IPS-NIHi7 (cell line): ENCODE data around the gene NAPB.

Experiments
- DNase-seq: peaks from one replicate; pipeline ENCODE4 v3.0.0; 2012; ENCODE audit warnings: mixed read lengths; ENCODE audit errors: extremely low spot score

The NAPB gene

DNA sequence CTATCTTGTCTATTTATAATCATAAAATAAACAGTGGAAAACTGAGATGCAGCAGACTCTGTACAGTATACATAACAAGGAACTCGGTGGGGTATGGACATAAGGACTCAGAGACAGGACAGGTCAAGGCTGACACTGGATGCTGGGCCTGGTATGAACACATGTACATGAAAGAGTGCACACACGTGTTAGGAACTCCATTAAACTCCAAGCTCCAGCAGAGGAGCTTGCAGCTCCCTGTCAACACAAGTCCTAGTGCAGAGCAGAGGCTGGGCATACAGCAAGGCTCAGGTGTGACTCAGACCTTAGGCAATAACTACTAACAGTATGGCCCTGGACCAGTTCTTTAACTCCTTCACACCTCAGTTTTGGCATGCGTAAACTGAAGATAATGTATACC is 17.1 kb downstream of the NAPB start:
- no peak for DNase-seq

DNA sequence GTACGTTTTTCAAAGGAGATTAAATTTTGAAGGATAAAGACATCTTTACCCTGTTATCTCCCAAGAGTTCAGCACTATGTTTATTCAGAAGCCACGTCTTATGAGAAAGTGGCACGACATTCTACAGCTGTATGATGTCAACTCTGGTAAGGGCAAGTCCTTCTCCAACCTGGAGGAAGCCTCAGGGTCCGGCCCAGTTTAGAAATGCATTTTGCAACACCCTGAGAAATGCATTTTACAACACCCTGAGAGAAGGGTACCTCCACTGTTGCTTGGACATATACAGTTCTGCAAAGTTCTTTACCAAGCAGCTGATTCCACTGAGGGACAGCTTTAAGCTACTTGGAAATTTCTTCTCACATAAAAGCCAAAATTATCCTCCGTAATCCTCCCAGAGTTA is 17.5 kb downstream of the NAPB start:
- no peak for DNase-seq

DNA sequence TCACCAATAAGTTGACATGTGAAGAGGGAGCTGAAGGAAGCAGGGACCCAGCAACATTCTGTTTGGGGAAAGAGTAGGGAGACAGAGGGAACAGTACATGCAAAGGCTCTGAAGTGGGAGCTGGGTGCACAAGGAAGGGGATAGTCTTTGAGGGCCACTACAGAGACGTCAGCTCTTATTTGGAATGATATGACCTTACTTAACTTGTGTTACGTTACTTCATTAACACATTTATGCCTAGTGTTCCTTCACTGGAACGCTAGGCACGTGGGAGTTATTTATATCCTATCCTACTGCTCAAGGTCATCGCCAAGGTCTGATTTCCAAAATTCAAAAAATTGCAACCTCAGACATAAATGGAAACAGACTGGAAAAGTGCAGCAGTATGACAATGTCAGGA is 20.2 kb downstream of the NAPB start:
- DNase-seq = no peak

DNA sequence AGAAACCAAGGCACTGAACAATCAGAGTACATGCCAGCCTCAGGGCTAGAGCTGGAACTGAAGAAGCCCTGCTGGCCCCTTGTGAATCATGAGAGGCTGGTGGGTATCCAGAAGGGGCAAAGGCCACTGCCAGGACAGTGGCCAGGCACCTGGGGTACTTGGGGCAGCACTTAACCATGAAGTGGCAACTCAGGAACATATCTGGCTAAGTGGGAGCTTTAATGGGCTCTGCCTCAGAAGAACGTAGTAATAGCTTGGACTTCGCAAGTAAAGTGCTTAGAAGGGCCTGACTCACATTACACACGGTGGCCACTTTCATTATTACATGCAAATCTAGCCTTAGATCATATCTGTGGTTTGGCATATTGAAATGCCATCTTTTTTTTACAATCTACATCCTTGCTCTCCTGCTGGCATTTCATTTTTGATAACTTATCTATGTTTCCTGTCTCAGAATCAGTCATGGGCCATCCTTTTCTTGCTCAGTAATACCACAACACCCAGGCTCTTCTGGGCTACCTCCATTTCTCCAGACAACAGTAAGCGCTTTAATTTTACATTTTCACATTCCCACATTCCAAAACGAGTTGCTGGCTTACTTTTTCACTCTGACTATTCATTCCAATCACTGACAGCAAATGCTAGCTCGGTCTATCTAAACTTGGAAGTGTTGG is 21.6 kb downstream of the NAPB start:
- DNase-seq = no peak

DNA sequence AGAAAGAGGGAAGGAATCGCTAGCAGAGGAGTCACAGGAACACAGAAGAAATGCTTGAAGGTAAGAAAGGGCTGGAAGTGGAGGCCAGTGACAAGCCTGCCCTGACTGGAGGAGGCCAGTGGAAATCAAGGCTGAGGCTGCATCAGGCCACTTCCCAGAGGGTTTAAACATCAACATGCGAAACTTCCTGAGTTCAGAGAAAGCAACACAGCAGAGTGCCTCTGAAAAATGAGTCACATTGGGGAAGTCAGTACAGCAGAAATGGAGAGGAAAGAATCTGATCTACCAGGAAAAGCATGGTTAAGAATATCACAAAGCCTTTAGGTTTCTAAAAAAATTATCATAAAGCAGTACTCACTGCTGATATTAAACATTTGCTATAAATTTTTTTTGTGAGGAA is 23.3 kb downstream of the NAPB start:
- no peak for DNase-seq

DNA sequence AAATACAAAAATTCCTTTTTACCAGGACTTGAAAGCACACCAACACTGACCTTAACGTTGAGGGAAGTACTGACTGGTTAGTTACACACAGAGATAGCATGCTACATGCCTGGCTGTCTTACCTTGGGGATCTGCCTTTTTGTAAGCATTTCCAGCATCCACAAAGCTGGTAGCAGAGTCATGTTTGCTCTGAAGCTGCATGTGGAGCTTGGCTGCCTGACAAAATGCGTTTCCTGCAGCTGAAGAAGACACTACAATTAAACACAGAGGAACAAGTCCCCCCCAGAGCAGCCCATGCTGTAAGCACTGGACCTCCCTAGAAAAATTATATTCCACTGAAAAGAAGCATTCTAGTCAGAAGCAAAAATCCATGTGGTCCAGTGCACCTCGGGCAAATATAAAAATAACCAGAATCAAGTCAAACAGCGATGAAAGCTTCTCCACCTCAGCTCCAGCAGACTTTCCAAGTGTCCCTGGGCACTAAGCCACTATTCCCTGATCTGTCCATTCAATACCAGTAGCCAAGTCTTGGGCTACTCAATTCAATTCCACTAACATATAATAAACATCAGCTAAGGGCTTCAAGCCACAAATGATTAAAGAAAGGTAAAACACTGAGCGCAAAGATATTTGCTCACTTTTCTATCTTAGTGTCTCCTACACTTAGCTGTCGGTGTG is 24.2 kb downstream of the NAPB start:
- DNase-seq = no peak

DNA sequence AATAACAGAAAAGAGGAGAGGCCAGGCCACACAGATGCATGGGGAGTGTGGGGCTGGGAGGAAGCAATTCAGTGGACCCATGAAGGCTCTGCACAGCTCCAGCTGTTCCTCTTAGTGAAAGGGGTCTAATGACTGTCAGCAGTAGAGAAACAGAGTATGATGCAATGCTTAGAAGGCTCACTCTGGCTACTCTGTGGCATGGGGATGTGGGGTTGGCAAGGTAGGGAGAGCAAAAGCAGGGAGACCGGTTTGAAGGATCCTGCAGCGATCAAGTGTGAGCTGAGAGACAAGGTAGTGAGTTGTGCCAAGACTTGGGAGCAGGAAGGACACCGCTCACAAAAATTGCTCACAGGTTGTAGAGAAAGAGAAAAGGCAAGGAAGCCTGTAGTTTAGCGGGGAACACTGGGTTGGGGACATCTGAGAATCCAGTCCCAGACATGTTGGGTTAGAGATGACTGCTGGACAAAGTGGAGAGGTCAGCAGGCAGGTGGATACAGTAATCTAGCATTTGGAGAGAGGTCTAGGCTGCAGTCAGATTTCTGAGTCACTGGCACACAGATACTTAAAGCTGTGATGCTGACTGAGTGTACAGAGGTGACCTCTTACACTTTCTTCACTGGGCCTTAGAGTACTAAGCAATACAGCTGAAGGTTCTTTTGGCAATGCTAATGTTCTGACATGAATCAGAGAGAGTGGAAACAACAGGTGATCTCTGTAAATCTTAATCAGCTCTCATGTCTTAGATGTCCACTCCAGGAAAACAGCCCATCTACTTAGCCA is 27.1 kb downstream of the NAPB start:
- no peak for DNase-seq

DNA sequence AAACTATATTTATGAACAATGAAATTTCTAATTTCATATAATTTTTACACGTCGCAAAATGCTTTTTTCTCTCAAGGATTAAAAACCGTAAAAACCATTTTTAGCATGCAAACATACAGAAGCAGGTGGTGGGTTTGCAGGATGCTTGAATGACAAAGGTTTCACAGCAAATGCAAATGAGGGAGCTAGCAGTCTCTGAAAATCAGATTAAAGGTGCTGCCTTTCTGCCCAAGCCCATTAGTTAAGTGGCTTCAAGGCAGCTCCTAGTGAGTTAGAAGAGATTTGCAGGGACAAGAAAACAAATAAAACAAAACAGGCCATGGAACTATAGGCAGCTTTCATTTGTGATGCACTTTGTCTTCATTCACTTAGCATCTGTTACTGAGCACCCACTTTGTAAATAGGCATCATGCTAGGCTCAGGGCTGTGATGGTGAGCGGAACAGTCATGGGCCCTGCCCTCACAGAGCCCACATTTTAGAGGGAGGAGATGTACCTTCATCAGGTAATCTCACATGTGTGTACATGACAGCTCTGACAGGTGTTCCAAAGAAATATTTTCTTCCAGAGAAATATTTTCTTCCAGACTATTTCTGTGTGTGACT is 29.5 kb downstream of the NAPB start:
- DNase-seq = peak; percentile 31

DNA sequence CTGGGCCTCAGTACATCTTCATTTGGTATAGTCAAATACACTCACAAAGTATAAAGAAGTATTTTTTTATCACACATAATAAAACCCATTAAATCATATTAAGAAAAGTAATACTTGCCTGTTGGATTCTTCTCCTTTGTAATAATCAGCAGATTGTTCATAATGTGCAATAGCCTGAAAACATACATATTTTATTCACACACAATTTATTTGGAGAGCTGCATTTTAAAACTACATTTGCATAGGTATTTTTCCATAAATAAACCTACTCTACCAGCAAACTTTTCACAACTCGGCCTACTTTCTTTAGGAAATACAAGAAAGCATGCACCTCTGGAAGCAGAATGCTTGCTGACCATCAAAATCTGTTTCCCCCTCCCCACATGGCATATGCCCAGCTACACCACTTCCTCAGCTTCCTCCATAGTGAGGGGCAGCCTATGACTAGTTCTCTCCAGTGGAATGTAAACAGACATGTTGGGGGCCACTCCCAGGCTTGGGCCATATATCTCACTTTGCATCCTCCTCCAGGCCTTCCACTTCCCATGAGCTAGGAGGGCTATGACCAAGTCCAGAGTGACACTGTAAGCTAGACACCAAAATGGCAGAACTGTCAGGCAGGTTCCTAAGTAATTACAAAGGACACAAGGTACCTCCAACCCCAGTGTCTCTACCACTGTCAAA is 31.1 kb downstream of the NAPB start:
- no peak for DNase-seq

DNA sequence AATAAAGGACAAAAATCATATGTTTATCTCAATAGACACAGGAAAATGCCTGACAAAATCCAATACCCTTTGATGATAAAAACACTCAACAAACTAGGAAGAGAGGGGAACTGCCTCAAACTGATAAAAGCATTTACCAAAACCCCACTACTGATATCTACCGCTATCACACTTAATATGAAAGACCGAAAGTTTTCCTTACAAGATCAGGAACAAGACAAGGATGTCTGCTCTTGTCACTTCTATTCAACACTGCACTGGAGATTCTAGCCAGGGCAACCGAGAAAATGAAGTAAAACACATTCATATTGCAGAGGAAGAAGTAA is 34.2 kb downstream of the NAPB start:
- no peak for DNase-seq

DNA sequence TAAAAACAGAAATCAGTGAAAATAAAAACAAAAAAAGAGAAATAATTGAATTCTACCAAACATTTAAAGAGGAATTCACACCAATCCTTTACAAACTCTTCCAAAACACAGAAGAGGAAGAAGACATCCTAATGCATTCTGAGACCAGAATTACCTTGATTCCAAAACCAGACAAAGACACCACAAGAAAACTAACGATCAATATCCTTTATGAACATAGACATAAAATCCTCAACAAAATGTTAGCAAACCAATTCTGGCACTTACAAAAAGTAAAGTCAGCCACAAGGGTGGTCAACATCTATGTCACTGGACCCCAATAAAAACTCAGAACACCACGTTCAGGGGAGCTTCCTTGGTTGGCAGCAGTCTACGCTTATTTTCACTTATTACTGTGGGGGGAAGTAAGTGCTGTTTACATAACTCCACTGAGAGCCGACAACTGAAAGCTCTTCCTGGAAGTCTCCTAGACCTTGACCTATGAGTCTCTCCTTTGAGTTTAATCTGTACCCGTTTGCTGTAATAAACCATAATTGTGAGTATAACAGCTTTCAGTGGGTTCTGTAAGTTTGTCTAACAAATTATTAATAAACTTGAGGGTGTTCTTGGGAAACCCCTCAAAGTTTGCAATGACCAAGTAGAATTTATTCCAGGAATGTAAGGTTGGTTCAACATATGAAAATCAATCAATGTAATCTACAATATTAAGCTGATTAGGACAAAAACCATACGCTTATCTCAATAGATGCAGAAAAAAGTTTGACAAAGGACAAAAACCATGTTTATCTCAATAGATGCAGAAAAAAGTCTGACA is 34.8 kb downstream of the NAPB start:
- no peak for DNase-seq

DNA sequence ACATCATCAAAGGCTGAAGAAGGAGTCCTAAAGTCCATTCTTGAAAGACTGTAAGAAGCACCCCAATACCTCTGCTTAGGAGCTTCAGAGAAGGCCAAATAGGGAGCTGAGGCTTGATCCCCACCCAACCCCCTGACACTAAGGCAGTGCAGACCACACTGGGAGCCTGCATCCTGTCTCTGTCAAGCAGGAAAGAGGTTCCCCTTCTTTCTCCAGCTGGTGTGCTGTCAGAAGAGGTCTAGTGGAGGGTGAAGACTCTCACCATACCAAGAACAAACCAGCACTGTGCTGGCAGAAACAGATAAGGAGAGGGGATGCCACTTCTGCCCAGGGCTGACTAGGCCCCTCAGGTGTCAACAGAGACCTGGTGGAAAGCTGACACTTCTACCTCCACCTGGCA is 39.4 kb downstream of the NAPB start:
- DNase-seq = no peak

DNA sequence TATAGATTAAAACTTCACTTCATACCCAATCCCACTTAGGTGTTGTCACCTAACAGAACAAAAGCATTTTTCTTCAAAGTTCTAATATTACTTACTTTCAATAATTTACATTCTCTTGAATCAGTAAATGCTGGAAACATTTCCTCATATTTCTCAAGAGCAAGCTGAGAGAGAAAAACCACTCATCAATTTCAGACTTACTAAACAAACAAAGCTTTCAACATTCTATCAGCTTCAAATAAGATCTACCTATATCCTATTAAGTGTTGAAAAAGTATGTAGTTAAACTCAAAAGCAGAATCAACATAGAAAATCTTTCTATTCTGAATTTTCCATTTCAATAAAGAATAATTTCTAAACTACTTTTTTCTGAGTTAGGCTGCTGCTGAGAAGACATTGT is 41.5 kb downstream of the NAPB start:
- no peak for DNase-seq

DNA sequence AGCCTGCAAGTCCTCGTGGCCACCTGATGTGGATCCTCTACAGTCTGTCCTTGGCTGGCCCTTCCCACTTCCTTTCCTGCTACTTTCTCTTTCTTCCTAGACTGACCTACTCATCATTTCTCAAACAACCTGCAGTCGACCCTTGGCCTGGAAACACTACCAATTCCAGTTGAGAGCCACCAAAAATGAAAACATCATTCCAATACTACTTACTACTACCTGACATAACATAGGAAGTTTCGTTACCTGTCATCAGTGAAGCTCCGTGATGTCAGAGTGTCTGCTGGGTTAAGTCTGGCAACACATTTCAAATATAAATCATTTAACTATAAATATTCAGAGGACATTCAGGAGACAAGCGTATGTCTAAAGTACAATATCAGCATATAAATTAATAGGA is 45.5 kb downstream of the NAPB start:
- DNase-seq = no peak

DNA sequence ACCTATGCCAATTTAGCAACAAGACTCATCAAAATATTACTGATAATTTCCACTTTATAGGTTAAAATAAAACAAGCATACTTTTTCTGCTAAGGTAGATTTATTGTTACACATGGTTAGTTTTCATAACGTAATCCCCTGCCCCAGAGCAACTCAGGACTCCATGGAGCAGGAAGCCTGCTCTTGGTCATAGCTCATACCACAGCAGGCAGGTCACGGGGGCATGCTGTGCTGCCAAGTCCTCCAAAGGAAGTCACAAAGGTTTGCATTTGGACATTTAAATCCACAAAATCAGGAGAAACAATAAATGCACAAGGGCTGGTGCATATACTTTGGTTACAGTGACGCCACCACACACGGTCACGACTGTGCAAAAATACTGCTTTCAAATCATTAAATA is 46.8 kb downstream of the NAPB start:
- no peak for DNase-seq

DNA sequence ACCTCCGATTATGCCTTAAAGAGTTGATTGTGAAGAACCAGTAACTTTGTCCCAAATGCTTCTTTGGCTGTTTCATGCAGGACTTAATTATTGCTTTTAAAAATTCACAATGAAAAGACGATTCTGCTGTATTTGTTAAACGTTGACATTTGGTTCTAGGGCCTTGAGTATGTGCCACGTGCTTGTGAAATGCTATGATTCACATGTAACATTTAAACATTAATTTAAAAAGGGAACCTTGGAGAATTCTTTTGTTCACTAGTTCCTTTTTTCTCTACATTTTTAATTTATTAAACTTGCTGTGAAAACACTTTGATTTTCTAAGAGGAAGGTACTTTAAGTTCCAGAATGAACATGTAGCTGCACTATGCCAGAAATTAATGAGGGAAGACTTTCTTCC is 49.8 kb downstream of the NAPB start:
- no peak for DNase-seq

DNA sequence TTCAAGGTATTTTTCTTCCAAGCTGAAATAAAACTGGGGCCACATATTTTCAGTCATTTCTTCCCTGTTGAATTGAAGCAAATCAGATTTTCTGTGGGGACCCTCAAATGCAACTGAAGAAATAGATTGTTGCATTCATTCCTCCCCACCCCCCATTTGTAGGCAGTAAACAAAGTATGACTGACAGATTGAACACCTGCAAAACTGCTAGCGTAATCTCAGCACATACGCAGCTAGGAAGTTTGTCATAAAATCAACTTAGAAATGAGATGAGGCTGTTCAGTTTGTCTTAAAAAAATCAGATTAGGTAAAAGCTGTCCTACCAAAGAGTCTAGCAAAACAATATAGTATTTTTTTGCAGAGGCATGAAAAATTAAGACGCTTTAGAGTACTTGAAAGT is 50.4 kb downstream of the NAPB start:
- no peak for DNase-seq

DNA sequence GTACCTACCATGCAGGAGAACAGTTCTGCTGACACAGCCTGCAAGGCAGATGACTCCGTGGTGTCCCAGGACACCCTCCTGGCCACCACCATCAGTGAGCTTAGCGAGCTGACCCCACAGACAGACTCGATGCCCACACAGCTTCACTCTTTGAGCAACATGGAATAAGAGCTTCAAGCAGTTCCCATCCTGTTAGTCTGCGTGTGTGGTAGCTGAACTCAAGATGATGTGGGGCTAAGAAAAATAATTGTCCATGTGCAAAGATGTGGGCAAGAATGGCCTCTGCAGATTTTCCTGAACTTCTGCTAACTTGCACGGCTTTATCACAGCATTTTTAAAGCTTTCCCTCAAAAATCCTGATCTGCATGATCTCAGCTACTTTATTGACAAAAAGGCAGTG is 51.0 kb downstream of the NAPB start:
- no peak for DNase-seq

DNA sequence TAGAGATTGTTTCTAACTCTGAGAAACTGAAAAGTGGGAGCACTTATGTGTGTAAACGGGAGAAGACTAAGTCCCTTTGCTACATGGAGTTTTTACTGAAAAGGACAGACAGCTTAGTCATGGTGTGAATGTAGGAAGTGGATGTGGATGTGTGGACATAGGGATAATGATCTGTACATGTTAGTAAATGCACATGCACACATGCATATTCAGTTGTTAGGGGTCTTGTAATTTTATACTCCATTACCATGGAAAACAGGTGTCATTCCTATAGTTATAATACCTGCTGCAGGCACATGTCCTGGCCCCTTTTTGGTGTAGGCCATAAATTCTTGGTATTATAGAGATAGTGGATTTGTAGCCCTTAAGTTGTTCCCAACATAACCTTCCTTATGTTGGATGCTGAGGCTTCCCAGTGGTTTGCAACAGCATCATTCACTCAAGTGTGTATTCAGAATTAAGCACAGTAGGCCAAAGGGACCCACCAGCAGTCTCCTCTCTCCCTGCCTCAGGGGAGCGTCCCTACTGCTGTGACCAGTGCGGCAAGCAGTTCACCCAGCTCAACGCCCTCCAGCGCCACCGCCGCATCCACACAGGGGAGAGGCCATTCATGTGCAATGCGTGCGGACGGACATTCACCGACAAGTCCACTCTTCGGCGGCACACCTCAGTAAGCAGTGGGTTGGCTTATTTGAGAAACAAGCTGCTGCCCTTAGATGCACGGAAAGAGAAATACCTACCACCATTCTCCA is 52.0 kb downstream of the NAPB start:
- no peak for DNase-seq

DNA sequence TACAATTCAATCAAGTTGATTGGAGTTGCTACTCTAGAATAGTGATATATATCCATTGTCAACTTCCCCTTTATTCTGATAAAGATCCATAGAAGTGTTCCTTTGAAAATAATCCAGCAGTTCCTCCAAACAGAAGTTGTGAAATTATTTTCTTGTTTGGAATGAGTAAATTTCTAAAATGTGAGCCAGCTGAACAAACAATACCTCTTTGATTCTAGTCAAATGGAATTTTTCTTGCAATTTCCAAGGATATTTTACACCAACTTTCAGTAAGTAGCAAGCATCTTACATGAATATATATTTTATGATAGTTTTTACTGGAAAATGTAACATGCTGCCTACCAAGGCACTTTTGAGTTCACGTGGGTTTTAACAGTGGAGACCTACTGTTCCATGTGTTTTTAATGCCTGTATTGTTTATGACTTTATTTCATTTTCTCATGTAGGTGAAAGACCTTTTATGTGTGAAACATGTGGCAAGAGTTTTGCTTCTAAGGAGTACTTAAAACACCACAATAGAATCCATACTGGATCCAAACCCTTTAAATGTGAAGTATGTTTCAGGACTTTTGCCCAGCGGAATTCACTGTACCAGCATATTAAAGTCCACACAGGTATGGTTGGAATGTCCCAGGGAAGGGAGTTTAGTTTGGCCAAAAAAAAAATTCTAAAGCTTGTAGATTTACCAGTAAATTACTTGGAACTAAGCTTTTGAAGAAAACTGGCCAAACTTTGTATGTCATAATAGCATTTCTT is 52.8 kb downstream of the NAPB start:
- DNase-seq = no peak
